HFFc6 (cell line): ENCODE data around the gene ATAD2B. TPM values are rescaled to one million over a fixed set of nuclear protein-coding genes. Genes with fewer than 3 reads are reported as not detected.

ENCODE experiments used
- DNase-seq: peaks from one replicate; pipeline ENCODE4 v3.0.0-alpha.2; 2018
- H3K27ac Mint-ChIP-seq: 2 replicates; pipeline ENCODE4 v1.8.0; 2020; ENCODE audit warnings: mild to moderate bottlenecking, mixed read lengths
- H3K27me3 Mint-ChIP-seq: 2 replicates; pipeline ENCODE4 v1.8.0; 2021; ENCODE audit warnings: mild to moderate bottlenecking, moderate library complexity, mixed read lengths; ENCODE audit not compliant: insufficient read depth
- H3K36me3 Mint-ChIP-seq: 2 replicates; pipeline ENCODE4 v1.8.0; 2021; ENCODE audit warnings: low read depth, mixed read lengths
- H3K4me1 Mint-ChIP-seq: 2 replicates; pipeline ENCODE4 v1.8.0; 2020; ENCODE audit warnings: low read depth, mixed read lengths
- H3K4me3 Mint-ChIP-seq: 2 replicates; pipeline ENCODE4 v1.8.0; 2020; ENCODE audit warnings: mild to moderate bottlenecking, moderate library complexity, mixed read lengths
- H3K9me3 Mint-ChIP-seq: 2 replicates; pipeline ENCODE4 v1.8.0; 2020; ENCODE audit warnings: mild to moderate bottlenecking, mixed read lengths
- CTCF ChIP-seq: fragments of 200-600 bp; sonication (generic); IDR thresholded peaks from 2 replicates; pipeline ENCODE4 v1.5.0; 2021; ENCODE audit warnings: antibody characterized with exemption, mild to moderate bottlenecking
- total RNA-seq, 6 experiments: library from RNA; stranded (reverse); fragmentation: NEBNext Ultra II Directional; extraction: Animal tissue kit (Norgen Biotek cat#: 25700); gene quantifications; 2 replicates in 1 of 6; 3 replicates in 5 of 6; pipeline ENCODE4 v1.2.3, GENCODE V29; 2021

Gene ATAD2B
- total RNA-seq, 6 experiments from 2014 or later: 4.8 to 6.1 (median 4.9) TPM

GRCh38 chr2:23721454-23721826, 205.5 kb downstream of the ATAD2B start:
- Mint-ChIP-seq H3K36me3 (peaks cover 19% of the 10 kb centered on the region), H3K27ac (no peak overlapping the region), H3K9me3 (peaks cover 13% of the 10 kb centered on the region), H3K4me1 (no peaks in the 10 kb centered on the region), H3K27me3 (peaks cover 4% of the 10 kb centered on the region), H3K4me3 (no peak overlapping the region)
- TF ChIP-seq CTCF: no peak
- no peak for DNase-seq

DNA sequence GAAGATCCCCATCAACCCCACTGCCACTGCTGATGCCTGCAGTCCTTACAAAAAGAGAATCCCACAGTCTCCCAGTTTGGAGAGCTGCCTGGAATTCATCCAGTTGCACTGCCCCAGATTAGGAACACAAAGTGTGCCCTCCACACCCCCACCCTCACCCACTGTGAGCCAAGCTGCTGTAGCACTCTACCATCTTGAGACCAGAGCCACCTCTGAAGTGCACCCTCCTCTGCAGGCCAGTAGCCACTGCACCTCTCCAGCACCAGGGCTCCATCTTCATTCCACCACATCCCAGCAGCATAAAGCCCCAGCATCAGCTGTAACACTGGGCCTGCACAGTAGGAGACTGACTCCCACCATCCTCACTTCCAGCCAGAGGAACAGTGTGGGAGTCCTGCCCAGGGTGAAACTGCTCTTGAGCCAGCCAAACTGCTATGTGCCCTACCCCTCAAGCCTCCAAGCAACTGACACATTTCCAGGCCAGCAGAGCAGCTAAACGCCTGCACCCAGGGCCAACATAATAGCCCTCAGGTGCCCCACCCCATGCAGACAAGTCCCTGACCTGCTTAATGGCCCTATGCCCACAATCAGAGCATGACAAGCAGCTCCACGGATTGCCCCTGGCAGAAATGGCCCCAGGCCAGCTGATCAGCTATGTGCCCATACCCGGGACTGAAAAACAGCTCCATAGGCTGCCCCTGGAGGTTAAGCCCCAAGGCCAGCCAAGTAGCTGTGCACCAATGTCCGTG, 206.0 kb downstream of the ATAD2B start:
- no peaks in the 10 kb centered on the region for H3K4me1 Mint-ChIP-seq
- peaks cover 4% of the 10 kb centered on the region for H3K27me3 Mint-ChIP-seq
- H3K36me3 Mint-ChIP-seq: peaks cover 19% of the 10 kb centered on the region
- no peak for DNase-seq
- H3K4me3 Mint-ChIP-seq: no peak overlapping the region
- peaks cover 13% of the 10 kb centered on the region for H3K9me3 Mint-ChIP-seq
- no peak overlapping the region for H3K27ac Mint-ChIP-seq
- no peak for TF ChIP-seq CTCF

GRCh38 chr2:23719716-23720115, 207.2 kb downstream of the ATAD2B start:
- Mint-ChIP-seq H3K4me1 (no peaks in the 10 kb centered on the region), H3K4me3 (no peak overlapping the region), H3K27ac (no peak overlapping the region), H3K9me3 (peaks cover 13% of the 10 kb centered on the region), H3K27me3 (peaks cover 4% of the 10 kb centered on the region), H3K36me3 (peaks cover 19% of the 10 kb centered on the region)
- DNase-seq: no peak
- TF ChIP-seq CTCF: no peak

GRCh38 chr2:23718931-23719700, 207.8 kb downstream of the ATAD2B start:
- Mint-ChIP-seq H3K9me3 (peaks cover 13% of the 10 kb centered on the region), H3K36me3 (peaks cover 19% of the 10 kb centered on the region), H3K4me3 (no peak overlapping the region), H3K4me1 (no peaks in the 10 kb centered on the region), H3K27ac (no peak overlapping the region), H3K27me3 (peaks cover 4% of the 10 kb centered on the region)
- TF ChIP-seq CTCF: no peak
- DNase-seq: no peak

DNA sequence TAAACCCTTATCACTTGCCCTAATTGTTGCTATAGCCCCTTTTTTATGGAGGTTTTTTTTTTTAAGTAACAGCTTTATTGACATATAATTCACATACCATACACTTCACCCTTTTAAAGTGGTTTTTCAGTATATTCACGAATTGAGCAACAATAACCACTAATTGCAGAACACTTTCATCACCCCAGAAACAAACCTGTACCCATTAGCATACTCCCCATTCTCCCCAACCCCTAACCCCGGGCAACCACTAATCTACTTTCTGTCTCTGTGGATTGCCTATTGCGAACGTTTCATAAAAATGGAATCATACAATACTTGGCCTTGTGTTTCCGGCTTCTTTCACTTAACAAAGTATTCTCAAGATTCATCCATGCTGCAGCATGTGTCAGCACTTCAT, 213.6 kb downstream of the ATAD2B start:
- H3K36me3 Mint-ChIP-seq: 0 out of 2 replicates have a peak, but pooled peaks cover 7% of the 10 kb centered on the region
- no peak overlapping the region for H3K4me3 Mint-ChIP-seq
- no peak for DNase-seq
- TF ChIP-seq CTCF: no peak
- H3K27ac Mint-ChIP-seq: no peak overlapping the region
- no peaks in the 10 kb centered on the region; the same call in 1 of the 2 replicates for H3K27me3 Mint-ChIP-seq
- H3K4me1 Mint-ChIP-seq: no peaks in the 10 kb centered on the region
- no peaks in the 10 kb centered on the region for H3K9me3 Mint-ChIP-seq
